B cell (primary cell): ENCODE data around the gene GRB10.

Experiments used
- EZH2 ChIP-seq: IDR thresholded peaks from 2 replicates; pipeline ENCODE4 v1.6.1; 2012; ENCODE audit warnings: borderline replicate concordance, low read depth, mild to moderate bottlenecking, moderate library complexity, low read length; ENCODE audit not compliant: insufficient read depth, poor library complexity, severe bottlenecking
- TF ChIP-seq, protein P1 (sequence below): fragments of 200-600 bp; IDR thresholded peaks from one replicate; pipeline ENCODE4 v1.8.0; 2022; ENCODE audit warnings: antibody characterized with exemption, mild to moderate bottlenecking

DNA sequence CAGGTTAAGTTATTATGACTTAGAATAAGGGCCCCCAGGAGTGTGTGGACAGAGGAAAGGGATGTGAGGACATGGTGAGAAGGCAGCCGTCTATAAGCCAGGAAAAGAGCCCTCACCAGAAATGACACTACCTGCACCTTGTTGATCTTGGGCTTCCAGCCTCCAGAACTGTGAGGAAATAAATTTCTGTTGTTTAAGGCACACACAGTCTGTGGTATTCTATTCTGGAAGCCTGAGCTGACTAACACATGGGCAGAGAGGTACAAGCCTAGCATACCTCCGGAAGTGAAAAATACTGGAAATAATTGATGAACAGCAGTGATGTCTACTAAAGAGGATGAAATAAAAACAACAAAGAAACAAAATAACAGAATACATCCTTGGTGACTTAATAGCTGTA lies 46.1 kb upstream of the GRB10 start:
- TF ChIP-seq, protein P1, sequence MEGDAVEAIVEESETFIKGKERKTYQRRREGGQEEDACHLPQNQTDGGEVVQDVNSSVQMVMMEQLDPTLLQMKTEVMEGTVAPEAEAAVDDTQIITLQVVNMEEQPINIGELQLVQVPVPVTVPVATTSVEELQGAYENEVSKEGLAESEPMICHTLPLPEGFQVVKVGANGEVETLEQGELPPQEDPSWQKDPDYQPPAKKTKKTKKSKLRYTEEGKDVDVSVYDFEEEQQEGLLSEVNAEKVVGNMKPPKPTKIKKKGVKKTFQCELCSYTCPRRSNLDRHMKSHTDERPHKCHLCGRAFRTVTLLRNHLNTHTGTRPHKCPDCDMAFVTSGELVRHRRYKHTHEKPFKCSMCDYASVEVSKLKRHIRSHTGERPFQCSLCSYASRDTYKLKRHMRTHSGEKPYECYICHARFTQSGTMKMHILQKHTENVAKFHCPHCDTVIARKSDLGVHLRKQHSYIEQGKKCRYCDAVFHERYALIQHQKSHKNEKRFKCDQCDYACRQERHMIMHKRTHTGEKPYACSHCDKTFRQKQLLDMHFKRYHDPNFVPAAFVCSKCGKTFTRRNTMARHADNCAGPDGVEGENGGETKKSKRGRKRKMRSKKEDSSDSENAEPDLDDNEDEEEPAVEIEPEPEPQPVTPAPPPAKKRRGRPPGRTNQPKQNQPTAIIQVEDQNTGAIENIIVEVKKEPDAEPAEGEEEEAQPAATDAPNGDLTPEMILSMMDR, result no peak
- TF ChIP-seq EZH2, result no peak
